Tibial nerve (tissue), 4 donors: ENCODE data around the gene PLA2G4A. TPM values are rescaled to one million over a fixed set of nuclear protein-coding genes. Genes with fewer than 3 reads are reported as not detected.

Experiments used
- DNase-seq, 2 donors: peaks; one replicate each; pipeline ENCODE4 v3.0.0-alpha.2; 2019; ENCODE audit warnings: low spot score in 2 of 2
- H3K27ac ChIP-seq, 4 donors: fragments of 200-600 bp; sonication (generic) in 3 of 4; one replicate each; pipeline ENCODE4 v1.5.1; 2017 to 2019; ENCODE audit warnings: mild to moderate bottlenecking in 1 of 4
- H3K27me3 ChIP-seq, 2 donors: fragments of 200-600 bp; sonication (generic) in 1 of 2; one replicate each; pipeline versions ENCODE4 v1.5.1 to v1.6.0; 2017 to 2019
- H3K36me3 ChIP-seq, 3 donors: fragments of 200-600 bp; sonication (generic); one replicate each; pipeline ENCODE4 v1.5.1; 2018 to 2019
- H3K4me1 ChIP-seq, 4 donors: fragments of 200-600 bp; sonication (generic) in 3 of 4; one replicate each; pipeline ENCODE4 v1.5.1; 2017 to 2019
- H3K4me3 ChIP-seq, 4 donors: fragments of 200-600 bp; sonication (generic) in 3 of 4; one replicate each; pipeline ENCODE4 v1.5.1; 2017 to 2019; ENCODE audit warnings: mild to moderate bottlenecking in 1 of 4, moderate library complexity in 1 of 4
- H3K9me3 ChIP-seq, 4 donors: fragments of 200-600 bp; sonication (generic) in 3 of 4; one replicate each; pipeline ENCODE4 v1.5.1; 2017 to 2019
- EP300 ChIP-seq, 2 donors: sonication (generic); formaldehyde crosslinking; IDR thresholded peaks; one replicate each; pipeline ENCODE4 v1.6.1; 2017; ENCODE audit warnings: antibody characterized with exemption in 2 of 2, mild to moderate bottlenecking in 1 of 2
- POLR2A ChIP-seq, 2 donors: fragments of 450-650 bp; IDR thresholded peaks; one replicate each; pipeline ENCODE4 v1.6.1; 2017; ENCODE audit warnings: antibody characterized with exemption in 2 of 2, mild to moderate bottlenecking in 2 of 2, moderate library complexity in 2 of 2
- WGBS, 2 donors: methylation state at CpG; one replicate each; pipeline ENCODE4 v1.1.5; 2018; 5-methylcytosine and 5-hydroxymethylcytosine counted together
- total RNA-seq, 4 donors: library from RNA; depleted of rRNA; stranded (reverse); fragments of >200 nt; gene quantifications; one replicate each; pipeline ENCODE4 v1.1.0, GENCODE V29; 2016
- TF ChIP-seq, protein P1 (sequence below), 5 experiments: fragments of 200-600 bp in 3 of 5; fragments of 450-650 bp in 2 of 5; sonication (generic) in 3 of 5; IDR thresholded peaks; one replicate each; pipeline ENCODE4 v1.5.1; 2016 to 2019; ENCODE audit warnings: antibody characterized with exemption in 5 of 5, mild to moderate bottlenecking in 3 of 5, moderate library complexity in 2 of 5

Gene PLA2G4A
- total RNA-seq, 4 donors from 2014 or later: 3.7 to 7.2 (median 6.3) TPM

- Histone ChIP-seq H3K36me3 (no peaks in the 10 kb centered on the region), H3K9me3 (peaks cover 0 to 6% (median 0%) of the 10 kb centered on the region in 4 donors), H3K4me1 (no peaks in the 10 kb centered on the region), H3K27me3 (no peaks in the 10 kb centered on the region), H3K27ac (no peak overlapping the region), H3K4me3 (no peak overlapping the region)
- no peak for DNase-seq
- TF ChIP-seq EP300 (IDR thresholded peaks at IDR 0.05): no peak
- TF ChIP-seq POLR2A (IDR thresholded peaks at IDR 0.05): no peak
- TF ChIP-seq, protein P1, sequence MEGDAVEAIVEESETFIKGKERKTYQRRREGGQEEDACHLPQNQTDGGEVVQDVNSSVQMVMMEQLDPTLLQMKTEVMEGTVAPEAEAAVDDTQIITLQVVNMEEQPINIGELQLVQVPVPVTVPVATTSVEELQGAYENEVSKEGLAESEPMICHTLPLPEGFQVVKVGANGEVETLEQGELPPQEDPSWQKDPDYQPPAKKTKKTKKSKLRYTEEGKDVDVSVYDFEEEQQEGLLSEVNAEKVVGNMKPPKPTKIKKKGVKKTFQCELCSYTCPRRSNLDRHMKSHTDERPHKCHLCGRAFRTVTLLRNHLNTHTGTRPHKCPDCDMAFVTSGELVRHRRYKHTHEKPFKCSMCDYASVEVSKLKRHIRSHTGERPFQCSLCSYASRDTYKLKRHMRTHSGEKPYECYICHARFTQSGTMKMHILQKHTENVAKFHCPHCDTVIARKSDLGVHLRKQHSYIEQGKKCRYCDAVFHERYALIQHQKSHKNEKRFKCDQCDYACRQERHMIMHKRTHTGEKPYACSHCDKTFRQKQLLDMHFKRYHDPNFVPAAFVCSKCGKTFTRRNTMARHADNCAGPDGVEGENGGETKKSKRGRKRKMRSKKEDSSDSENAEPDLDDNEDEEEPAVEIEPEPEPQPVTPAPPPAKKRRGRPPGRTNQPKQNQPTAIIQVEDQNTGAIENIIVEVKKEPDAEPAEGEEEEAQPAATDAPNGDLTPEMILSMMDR (IDR thresholded peaks at IDR 0.05): no peak
These were observed 189.5 kb downstream of the PLA2G4A start for GRCh38 chr1:187018291-187018690.

GRCh38 chr1:187027253-187027652 is 198.5 kb downstream of the PLA2G4A start:
- WGBS, 2 donors: 75 to 100% methylated on average over 1 of the region's 1 CpG
- DNase-seq: no peak
- H3K9me3 ChIP-seq: peaks cover 0 to 28% (median 3%) of the 10 kb centered on the region in 4 donors

DNA sequence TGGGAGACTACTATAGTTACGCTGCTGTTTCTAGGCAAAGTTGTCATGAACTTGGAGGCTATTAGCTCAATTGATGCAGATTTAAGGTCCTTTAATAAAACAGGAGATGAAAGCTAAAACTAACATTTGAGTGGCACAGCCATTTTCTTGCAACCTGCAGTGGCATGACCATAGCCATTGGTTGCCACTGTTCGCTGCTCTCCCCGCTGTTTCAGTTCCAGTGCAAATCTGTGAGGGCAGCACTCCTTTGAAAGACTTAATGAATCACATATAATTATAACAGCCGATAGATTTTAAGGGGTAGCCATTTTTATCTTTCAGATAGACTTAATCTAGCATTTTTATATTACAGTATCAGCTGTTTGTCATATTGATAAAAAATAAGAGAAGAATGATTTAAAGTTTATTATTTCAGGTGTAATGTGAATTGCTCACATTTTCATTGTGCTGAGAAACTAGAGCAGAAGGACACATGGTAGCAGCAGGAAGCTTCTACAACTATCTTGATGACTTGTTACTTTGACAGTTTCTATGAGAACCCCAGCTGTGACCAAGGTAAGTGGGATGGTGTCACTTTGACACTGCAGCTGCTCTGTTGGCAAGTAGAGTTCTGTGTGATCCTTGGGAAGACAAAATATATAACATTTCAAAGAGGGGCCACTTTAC is 203.7 kb downstream of the PLA2G4A start:
- no peak for DNase-seq
- TF ChIP-seq EP300 (IDR thresholded peaks at IDR 0.05) (no peak), POLR2A (IDR thresholded peaks at IDR 0.05) (no peak)
- TF ChIP-seq, protein P1 (IDR thresholded peaks at IDR 0.05): no peak
- no peaks in the 10 kb centered on the region for H3K4me1 ChIP-seq
- no peaks in the 10 kb centered on the region for H3K36me3 ChIP-seq
- no peak overlapping the region for H3K4me3 ChIP-seq
- peaks cover 0 to 24% (median 3%) of the 10 kb centered on the region in 4 donors for H3K9me3 ChIP-seq
- H3K27me3 ChIP-seq: no peaks in the 10 kb centered on the region
- 93% methylated on average over 4 of the region's 4 CpGs for WGBS, 2 donors
- no peak overlapping the region for H3K27ac ChIP-seq

More at GRCh38 chr1:187027253-187027652, 198.5 kb downstream of the PLA2G4A start:
- H3K36me3 ChIP-seq: no peaks in the 10 kb centered on the region
- H3K27me3 ChIP-seq: no peaks in the 10 kb centered on the region
- no peak overlapping the region for H3K27ac ChIP-seq
- no peaks in the 10 kb centered on the region for H3K4me1 ChIP-seq
- TF ChIP-seq, protein P1 (IDR thresholded peaks at IDR 0.05): no peak
- TF ChIP-seq EP300 (IDR thresholded peaks at IDR 0.05): no peak
- no peak for TF ChIP-seq POLR2A (IDR thresholded peaks at IDR 0.05)
- H3K4me3 ChIP-seq: no peak overlapping the region

DNA sequence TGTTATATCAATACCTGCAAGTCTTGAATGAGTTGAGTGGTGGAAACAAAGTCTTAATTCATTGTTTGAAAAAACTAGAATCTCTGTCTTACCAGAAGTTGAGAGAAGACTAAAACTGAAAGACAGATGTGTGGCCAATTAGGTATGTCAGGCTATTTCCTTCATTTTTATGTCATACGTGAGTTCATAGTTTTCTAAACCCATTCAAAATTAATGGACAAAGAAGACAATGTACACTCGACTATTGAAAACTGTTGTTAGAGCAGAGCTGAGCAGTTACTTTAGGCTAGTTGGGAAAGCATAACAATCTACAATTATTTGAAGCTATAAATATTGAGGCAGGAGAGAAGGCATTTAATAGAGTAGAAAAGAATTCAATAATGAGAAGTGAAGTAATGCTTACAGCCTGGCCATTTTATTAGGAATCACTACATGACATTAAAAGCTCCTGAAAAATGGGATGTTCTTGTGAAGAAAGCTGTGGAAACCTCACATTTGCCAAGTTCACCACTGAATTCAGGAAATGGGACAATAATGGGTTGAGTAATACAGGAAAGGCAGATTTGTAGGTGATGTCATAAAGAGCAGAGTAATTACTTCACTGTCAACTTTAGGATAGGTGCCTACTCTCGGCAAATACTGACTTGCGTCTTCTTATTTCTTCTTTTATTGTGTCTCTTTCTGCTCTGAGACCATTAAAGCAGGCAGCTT is 204.4 kb downstream of the PLA2G4A start:
- Histone ChIP-seq H3K27ac (no peak overlapping the region), H3K27me3 (no peaks in the 10 kb centered on the region), H3K9me3 (peaks cover 0 to 18% (median 3%) of the 10 kb centered on the region in 4 donors), H3K36me3 (no peaks in the 10 kb centered on the region), H3K4me3 (no peak overlapping the region), H3K4me1 (no peaks in the 10 kb centered on the region)
- WGBS, 2 donors: 62 to 77% methylated on average over 4 of the region's 4 CpGs
- TF ChIP-seq, protein P1 (IDR thresholded peaks at IDR 0.05): no peak
- TF ChIP-seq EP300 (IDR thresholded peaks at IDR 0.05) (no peak), POLR2A (IDR thresholded peaks at IDR 0.05) (no peak)
- no peak for DNase-seq
